ENCODE results near the gene DAZAP1.
A peak's percentile ranks its signal among the peaks of the same experiment; 100 is the strongest.

GRCh38 chr19:1383312-1384084, 23.9 kb upstream of the DAZAP1 start, which contains the start of gene NDUFS7:
- TF ChIP-seq CTCF (IDR thresholded peaks at IDR 0.05), result peak; percentile 32
- TF ChIP-seq EZH2 (IDR thresholded peaks at IDR 0.05), result no peak
